Stimulated activated CD4-positive, alpha-beta T cell treated with anti-CD3 and anti-CD28 coated beads, Interleukin-1b, Interleukin-23, amount 100 ng/mL, for 48 hours (primary cell): ENCODE results near the gene LEF1.
"Not testable (repeated sequence)": the region's sequence is repeated elsewhere in the genome, so short reads cannot be mapped to it uniquely, and the experiment has no call there.

Source experiments
- DNase-seq: peaks from one replicate; pipeline ENCODE4 v3.0.0-alpha.2; 2020

Gene LEF1

GRCh38 chr4:108055787-108056186 lies 112.9 kb downstream of the LEF1 start:
- DNase-seq, result no peak

DNA sequence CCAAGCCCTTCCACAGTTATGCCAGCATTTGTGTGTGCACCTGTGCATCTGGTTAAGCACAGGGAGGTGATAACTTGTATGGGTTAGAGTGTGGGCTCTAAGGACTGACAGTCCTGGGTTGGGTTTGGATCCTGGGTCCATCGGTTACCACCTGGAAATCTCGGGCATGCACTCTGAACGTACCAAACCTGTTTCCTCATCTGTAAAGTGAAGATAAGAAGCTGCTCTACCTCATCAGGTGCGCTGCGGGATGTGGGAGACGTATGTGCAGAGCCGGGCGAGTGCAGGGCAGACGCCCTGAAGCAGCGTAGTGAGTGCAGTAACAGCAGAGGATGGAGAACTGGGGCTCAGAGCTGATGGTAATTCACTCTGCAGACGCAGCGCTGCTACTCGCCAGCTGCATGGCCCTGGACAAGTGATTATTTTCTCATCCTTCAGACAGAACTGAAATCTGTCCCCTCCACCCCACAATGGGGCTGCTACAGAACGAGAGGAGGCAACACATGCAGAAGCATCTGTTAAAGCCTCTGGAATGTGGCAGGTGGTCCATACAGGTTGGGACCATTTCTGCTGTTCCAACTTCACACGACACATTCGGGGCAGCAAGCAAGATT lies 114.6 kb downstream of the LEF1 start:
- no peak for DNase-seq

DNA sequence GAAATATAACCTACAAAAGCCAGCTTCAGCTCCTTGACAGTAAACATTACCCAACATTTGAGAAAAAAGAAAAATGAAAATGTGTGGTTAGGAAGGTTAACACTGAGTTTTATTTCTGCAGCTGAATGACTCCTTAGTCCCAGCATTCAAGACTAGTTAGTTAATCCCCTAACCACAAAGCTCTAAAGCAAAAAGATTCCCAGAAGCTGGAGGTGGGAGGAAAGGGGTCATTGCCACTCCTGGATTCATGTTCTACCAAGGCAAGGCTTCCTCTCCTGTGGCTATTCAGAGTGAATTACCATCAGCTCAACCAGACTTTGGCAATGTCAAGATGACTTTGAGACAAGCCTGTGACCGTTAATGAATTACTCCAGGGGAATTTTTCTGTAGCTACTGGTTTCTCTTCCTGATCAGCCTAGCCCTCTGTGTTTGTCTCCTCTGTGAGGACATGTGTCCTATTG lies 115.5 kb downstream of the LEF1 start:
- DNase-seq, result no peak

DNA sequence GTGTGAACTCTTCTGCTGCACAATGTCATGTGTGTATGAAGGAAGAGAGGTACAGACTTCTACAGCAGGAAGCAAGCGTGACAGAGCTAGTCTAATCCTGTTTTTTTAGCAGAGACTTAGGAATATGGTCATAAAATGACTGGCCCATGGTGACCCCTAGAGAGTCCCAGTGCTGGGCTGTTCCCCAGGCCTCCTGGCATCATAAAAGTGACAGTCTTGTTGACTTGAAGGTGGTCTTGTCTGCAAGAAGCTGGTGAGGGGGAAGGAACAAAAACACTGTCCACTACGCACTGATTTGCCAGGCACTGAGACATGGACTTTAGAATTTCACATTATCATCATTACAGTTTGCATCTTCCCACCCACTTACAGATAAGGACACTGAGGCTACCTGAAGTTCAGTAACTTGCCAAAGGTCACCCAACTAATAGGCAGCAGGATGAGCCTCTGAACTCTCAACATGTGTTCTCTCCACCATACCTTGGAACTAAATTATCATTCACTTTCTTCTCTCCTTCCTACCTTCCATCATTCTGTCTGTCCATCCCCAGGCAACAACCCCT lies 116.1 kb downstream of the LEF1 start:
- DNase-seq, result no peak

- no peak for DNase-seq
These were observed 117.4 kb downstream of the LEF1 start for GRCh38 chr4:108051343-108051742.

- DNase-seq, result not testable (repeated sequence)
These were observed 118.3 kb downstream of the LEF1 start for GRCh38 chr4:108050166-108051111.

DNA sequence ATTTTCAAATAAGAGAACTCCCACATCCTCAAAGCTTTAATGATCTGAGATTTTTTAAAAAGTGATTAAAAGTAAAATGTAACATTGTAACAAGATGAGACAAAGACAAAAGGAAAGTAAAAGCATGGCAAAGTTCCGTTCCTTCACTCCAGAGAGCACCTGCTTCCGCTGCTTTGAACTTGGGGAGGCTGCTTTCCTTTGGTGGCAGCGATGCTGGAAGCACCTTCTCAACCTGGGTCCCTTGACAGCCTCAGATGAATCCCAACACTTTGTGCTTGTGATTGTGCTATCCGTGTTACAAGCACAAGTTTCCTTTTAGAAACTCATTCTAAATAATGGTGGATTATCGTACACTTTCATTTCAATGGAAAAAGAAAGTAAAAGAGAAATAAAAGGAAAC lies 119.3 kb downstream of the LEF1 start:
- DNase-seq, result peak; percentile 40

GRCh38 chr4:108048997-108049396 lies 119.7 kb downstream of the LEF1 start:
- DNase-seq, result no peak

- DNase-seq, result no peak
These were observed 120.6 kb downstream of the LEF1 start for GRCh38 chr4:108048157-108048556.

- no peak for DNase-seq
These were observed 121.5 kb downstream of the LEF1 start for GRCh38 chr4:108047199-108047598.

GRCh38 chr4:108045687-108046024 lies 123.1 kb downstream of the LEF1 start:
- DNase-seq, result peak; percentile 66

GRCh38 chr4:108044951-108045686 lies 123.6 kb downstream of the LEF1 start:
- no peak for DNase-seq

DNA sequence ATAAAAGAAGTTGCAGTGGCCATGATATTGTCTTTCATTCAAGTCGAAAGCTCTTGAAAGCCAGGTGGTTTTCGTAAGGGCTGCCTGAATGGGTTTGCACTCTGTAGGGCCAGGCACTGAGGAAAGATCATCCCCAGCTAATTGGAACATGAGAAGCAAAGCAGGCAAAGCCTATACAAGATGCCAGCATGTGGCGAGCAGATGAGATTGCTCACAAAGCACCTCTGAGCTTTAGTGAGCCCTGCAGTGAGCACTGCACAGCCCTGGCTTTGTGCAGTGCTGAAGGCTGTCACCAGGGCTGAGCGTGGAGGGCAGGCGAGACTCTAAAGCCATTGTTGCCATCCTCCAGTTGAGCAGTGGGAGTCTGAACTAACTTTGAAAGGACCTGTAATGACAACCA lies 125.2 kb downstream of the LEF1 start:
- DNase-seq, result no peak

- DNase-seq, result no peak
These were observed 125.8 kb downstream of the LEF1 start for GRCh38 chr4:108042927-108043326.

DNA sequence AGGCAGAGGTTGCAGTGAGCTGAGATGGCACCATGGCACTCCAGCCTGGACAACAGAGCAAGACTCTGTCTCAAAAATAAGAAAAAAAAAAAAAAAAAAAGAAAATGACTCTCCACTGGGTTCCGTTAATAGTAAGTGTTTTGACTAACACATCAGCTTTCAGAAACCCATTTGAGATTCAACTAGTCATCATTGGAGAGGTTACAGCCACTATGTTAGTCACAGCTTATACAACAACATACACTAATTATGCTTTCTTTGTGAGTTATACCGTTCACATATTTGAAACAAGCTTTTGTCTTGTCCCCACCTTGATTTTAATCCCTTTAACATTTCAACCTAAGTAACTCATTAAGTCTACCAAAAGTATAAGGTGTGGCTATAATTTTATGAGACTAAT lies 130.8 kb downstream of the LEF1 start:
- DNase-seq, result no peak

GRCh38 chr4:108036213-108036612 lies 132.5 kb downstream of the LEF1 start:
- DNase-seq, result peak; percentile 83

DNA sequence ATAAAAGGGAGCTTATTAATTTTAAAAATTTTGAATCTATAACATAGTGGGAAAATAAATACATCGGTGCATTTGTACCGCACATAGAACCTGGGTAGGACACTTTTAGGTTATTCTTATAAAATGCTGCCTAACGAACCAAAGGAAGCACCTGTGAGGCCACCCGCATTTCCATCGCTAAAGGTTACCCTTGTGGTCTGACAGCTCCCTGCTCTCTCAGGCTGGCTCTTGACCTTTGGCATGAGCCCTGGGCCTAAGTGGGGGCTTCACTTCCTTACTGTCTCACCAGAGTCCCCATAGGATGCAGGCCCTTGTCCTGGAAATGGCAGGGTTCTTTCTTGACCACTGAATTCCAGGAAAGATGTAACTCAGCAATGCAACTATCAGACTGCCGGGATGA lies 133.0 kb downstream of the LEF1 start:
- DNase-seq, result no peak

GRCh38 chr4:108034565-108034964 lies 134.2 kb downstream of the LEF1 start:
- DNase-seq, result no peak

- DNase-seq, result no peak
These were observed 135.4 kb downstream of the LEF1 start for GRCh38 chr4:108033348-108033747.

GRCh38 chr4:108031427-108032083 lies 137.2 kb downstream of the LEF1 start:
- peak; percentile 76 for DNase-seq

GRCh38 chr4:108030332-108030731 lies 138.4 kb downstream of the LEF1 start:
- peak; percentile 80 for DNase-seq

GRCh38 chr4:108029731-108030130 lies 139.0 kb downstream of the LEF1 start:
- no peak for DNase-seq
